ENCODE measurements around the gene RBP5.

DNA sequence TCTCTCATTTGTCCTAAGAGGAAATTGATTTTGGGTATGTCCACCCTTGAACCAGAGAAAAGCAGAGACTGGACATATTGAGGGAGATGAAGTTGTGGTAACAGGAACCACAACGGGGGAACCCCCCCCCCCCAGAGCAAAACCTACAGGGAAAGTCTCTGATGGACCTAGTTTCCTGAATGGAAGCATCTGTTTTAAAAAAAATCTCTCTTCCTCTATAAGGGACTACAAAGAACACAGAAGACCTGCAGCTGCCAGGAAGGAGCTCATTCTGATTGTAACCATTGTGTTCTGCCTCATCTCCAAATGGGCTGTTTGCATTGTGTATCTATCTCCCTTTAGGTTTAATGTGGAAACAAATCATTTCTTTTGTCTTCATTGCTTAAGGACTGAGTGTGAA, 54.7 kb downstream of the RBP5 start:
- TF ChIP-seq, protein P1, sequence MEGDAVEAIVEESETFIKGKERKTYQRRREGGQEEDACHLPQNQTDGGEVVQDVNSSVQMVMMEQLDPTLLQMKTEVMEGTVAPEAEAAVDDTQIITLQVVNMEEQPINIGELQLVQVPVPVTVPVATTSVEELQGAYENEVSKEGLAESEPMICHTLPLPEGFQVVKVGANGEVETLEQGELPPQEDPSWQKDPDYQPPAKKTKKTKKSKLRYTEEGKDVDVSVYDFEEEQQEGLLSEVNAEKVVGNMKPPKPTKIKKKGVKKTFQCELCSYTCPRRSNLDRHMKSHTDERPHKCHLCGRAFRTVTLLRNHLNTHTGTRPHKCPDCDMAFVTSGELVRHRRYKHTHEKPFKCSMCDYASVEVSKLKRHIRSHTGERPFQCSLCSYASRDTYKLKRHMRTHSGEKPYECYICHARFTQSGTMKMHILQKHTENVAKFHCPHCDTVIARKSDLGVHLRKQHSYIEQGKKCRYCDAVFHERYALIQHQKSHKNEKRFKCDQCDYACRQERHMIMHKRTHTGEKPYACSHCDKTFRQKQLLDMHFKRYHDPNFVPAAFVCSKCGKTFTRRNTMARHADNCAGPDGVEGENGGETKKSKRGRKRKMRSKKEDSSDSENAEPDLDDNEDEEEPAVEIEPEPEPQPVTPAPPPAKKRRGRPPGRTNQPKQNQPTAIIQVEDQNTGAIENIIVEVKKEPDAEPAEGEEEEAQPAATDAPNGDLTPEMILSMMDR (IDR thresholded peaks at IDR 0.05 in 4 of 5, conservative IDR thresholded peaks at IDR 0.05 in 1 of 5), result no peak
- TF ChIP-seq POLR2A (IDR thresholded peaks at IDR 0.05), result no peak
